Thymus (tissue), 11 donors: ENCODE measurements around the gene TTC23. TPM values are rescaled to one million over a fixed set of nuclear protein-coding genes. Genes with fewer than 3 reads are reported as not detected.

Experiments
- DNase-seq, 9 donors: peaks; one replicate each; pipeline ENCODE4 v3.0.0-alpha.2; 2013; ENCODE audit warnings: low spot score in 9 of 9, low read depth in 6 of 9, missing footprints in 1 of 9
- H3K27ac ChIP-seq, 2 donors: one replicate each; pipeline ENCODE4 v1.5.1; 2013; ENCODE audit warnings: control low read depth in 1 of 2, low read depth in 1 of 2, low read length in 1 of 2, mild to moderate bottlenecking in 1 of 2, moderate library complexity in 1 of 2
- H3K27me3 ChIP-seq, 2 donors: one replicate each; pipeline ENCODE4 v1.5.1; 2013; ENCODE audit warnings: low read length in 1 of 2; ENCODE audit not compliant: control insufficient read depth in 2 of 2, insufficient read depth in 1 of 2
- H3K36me3 ChIP-seq, 2 donors: one replicate each; pipeline ENCODE4 v1.5.1; 2013; ENCODE audit warnings: low read length in 1 of 2, mild to moderate bottlenecking in 1 of 2, moderate library complexity in 1 of 2; ENCODE audit not compliant: control insufficient read depth in 2 of 2, insufficient read depth in 2 of 2
- H3K4me1 ChIP-seq, 2 donors: one replicate each; pipeline ENCODE4 v1.5.1; 2013; ENCODE audit warnings: low read length in 2 of 2; ENCODE audit not compliant: control insufficient read depth in 2 of 2, insufficient read depth in 2 of 2
- H3K4me3 ChIP-seq, 2 donors: one replicate each; pipeline ENCODE4 v1.5.1; 2013; ENCODE audit warnings: low read length in 2 of 2, control low read depth in 1 of 2, mild to moderate bottlenecking in 1 of 2
- H3K9me3 ChIP-seq, 2 donors: one replicate each; pipeline ENCODE4 v1.5.1; 2013; ENCODE audit warnings: low read length in 1 of 2, mild to moderate bottlenecking in 1 of 2; ENCODE audit not compliant: control insufficient read depth in 2 of 2, insufficient read depth in 1 of 2
- WGBS: extraction: QIAGEN DNeasy Blood & Tissue Kit; methylation state at CpG from one replicate; pipeline ENCODE4 v1.1.7; 2013; 5-methylcytosine and 5-hydroxymethylcytosine counted together
- polyA plus RNA-seq: library from polyadenylated mRNA; stranded (reverse); fragments of 200-250 nt; gene quantifications from one replicate; pipeline ENCODE4 v1.2.3, GENCODE V29; 2013
- total RNA-seq: library from RNA; stranded (reverse); fragments of 120-200 nt; gene quantifications from one replicate; pipeline ENCODE4 v1.2.4, GENCODE V29; 2013
- donor health status: healthy.

TTC23 gene
- total and polyA plus RNA-seq, 2 donors, result 5.7 to 7.7 TPM

- Histone ChIP-seq H3K27ac (no peak overlapping the region), H3K4me1 (peaks cover 8 to 13% of the 10 kb centered on the region in 2 donors), H3K36me3 (no peaks in the 10 kb centered on the region), H3K4me3 (no peak overlapping the region), H3K9me3 (peaks cover 0 to 3% of the 10 kb centered on the region in 2 donors), H3K27me3 (peaks cover 3 to 19% of the 10 kb centered on the region in 2 donors)
- peak in 4 of 9 donors; percentile 28 to 61 (median 39) for DNase-seq
- 63% methylated on average over 8 of the region's 8 CpGs for WGBS
These were observed 138.6 kb downstream of the TTC23 start for GRCh38 chr15:99110581-99111320.

- Histone ChIP-seq H3K36me3 (no peaks in the 10 kb centered on the region), H3K27ac (no peak overlapping the region), H3K4me3 (no peak overlapping the region), H3K9me3 (peaks cover 0 to 3% of the 10 kb centered on the region in 2 donors), H3K4me1 (peaks cover 13 to 14% of the 10 kb centered on the region in 2 donors), H3K27me3 (peaks cover 5 to 22% of the 10 kb centered on the region in 2 donors)
- no peak for DNase-seq
- 97% methylated on average over 12 of the region's 12 CpGs for WGBS
These were observed 139.3 kb downstream of the TTC23 start for GRCh38 chr15:99110093-99110492.

- no peak for DNase-seq
- Histone ChIP-seq H3K36me3 (no peaks in the 10 kb centered on the region), H3K4me1 (peaks cover 14 to 19% of the 10 kb centered on the region in 2 donors), H3K27me3 (peaks cover 7 to 27% of the 10 kb centered on the region in 2 donors), H3K27ac (no peak overlapping the region), H3K9me3 (peaks cover 0 to 3% of the 10 kb centered on the region in 2 donors), H3K4me3 (no peak overlapping the region)
- WGBS, result 95% methylated on average over 10 of the region's 10 CpGs
These were observed 139.8 kb downstream of the TTC23 start for GRCh38 chr15:99109555-99110021.

- H3K27me3 ChIP-seq, result peaks cover 7 to 33% of the 10 kb centered on the region in 2 donors
- no peak overlapping the region for H3K4me3 ChIP-seq
- DNase-seq, result no peak
- peaks cover 0 to 3% of the 10 kb centered on the region in 2 donors for H3K9me3 ChIP-seq
- peaks cover 15 to 20% of the 10 kb centered on the region in 2 donors for H3K4me1 ChIP-seq
- 98% methylated on average over 5 of the region's 5 CpGs for WGBS
- no peaks in the 10 kb centered on the region for H3K36me3 ChIP-seq
- H3K27ac ChIP-seq, result no peak overlapping the region
These were observed 140.4 kb downstream of the TTC23 start for GRCh38 chr15:99108993-99109392.

GRCh38 chr15:99106417-99107220 lies 142.8 kb downstream of the TTC23 start:
- peaks cover 19 to 56% of the 10 kb centered on the region in 2 donors for H3K27me3 ChIP-seq
- peaks cover 0 to 3% of the 10 kb centered on the region in 2 donors for H3K9me3 ChIP-seq
- peak overlapping the region; percentile 2 to 58 for H3K4me3 ChIP-seq
- no peak overlapping the region for H3K27ac ChIP-seq
- no peaks in the 10 kb centered on the region for H3K36me3 ChIP-seq
- peaks cover 15 to 20% of the 10 kb centered on the region in 2 donors for H3K4me1 ChIP-seq
- WGBS, result 58% methylated on average over 15 of the region's 15 CpGs
- peak in 1 of 9 donors; percentile 28 for DNase-seq

GRCh38 chr15:99105514-99106341 lies 143.7 kb downstream of the TTC23 start:
- no peaks in the 10 kb centered on the region for H3K36me3 ChIP-seq
- 3% methylated on average over 116 of the region's 116 CpGs for WGBS
- H3K27ac ChIP-seq, result no peak overlapping the region
- H3K4me3 ChIP-seq, result peak overlapping the region; percentile 2 to 58
- peaks cover 19 to 59% of the 10 kb centered on the region in 2 donors for H3K27me3 ChIP-seq
- peaks cover 12 to 18% of the 10 kb centered on the region in 2 donors for H3K4me1 ChIP-seq
- peaks cover 0 to 3% of the 10 kb centered on the region in 2 donors for H3K9me3 ChIP-seq
- DNase-seq, result peak in 7 of 9 donors; percentile 48 to 77 (median 55)

- H3K9me3 ChIP-seq, result peaks cover 0 to 5% of the 10 kb centered on the region in 2 donors
- 2% methylated on average over 91 of the region's 91 CpGs for WGBS
- peak within 1 kb of the TSS; percentile 32 to 58 for H3K4me3 ChIP-seq
- no peaks in the 10 kb centered on the region for H3K36me3 ChIP-seq
- H3K27ac ChIP-seq, result peak within 1 kb of the TSS in 1 of 2 donors; percentile 18
- H3K4me1 ChIP-seq, result peaks cover 15 to 16% of the 10 kb centered on the region in 2 donors
- peak in 4 of 9 donors; percentile 18 to 47 (median 38) for DNase-seq
- peaks cover 24 to 67% of the 10 kb centered on the region in 2 donors for H3K27me3 ChIP-seq
These were observed 144.4 kb downstream of the TTC23 start, which contains the start of gene SYNM for GRCh38 chr15:99104788-99105513. TSS of gene SYNM (plus strand) at chr15:99105080. CDS start at chr15:99105200, 120 bp downstream.

- Histone ChIP-seq H3K27ac (no peak overlapping the region), H3K4me3 (no peak overlapping the region), H3K4me1 (peaks cover 15 to 16% of the 10 kb centered on the region in 2 donors), H3K36me3 (peaks cover 0 to 3% of the 10 kb centered on the region in 2 donors), H3K27me3 (peaks cover 26 to 80% of the 10 kb centered on the region in 2 donors), H3K9me3 (peaks cover 0 to 5% of the 10 kb centered on the region in 2 donors)
- WGBS, result 97% methylated on average over 2 of the region's 2 CpGs
- no peak for DNase-seq
These were observed 146.1 kb downstream of the TTC23 start for GRCh38 chr15:99103279-99103678.
